HEK293T (cell line): Measurements from ENCODE around the gene C16orf78.

ENCODE experiments used
- CTCF ChIA-PET: fragments of 350-600 bp; formaldehyde crosslinking; extraction: SDS; loops from one replicate; lab custom pipeline; 2021; ENCODE audit warnings: antibody characterized with exemption, inconsistent platforms; lab: Yijun Ruan, JAX
- POLR2A ChIA-PET: fragments of 350-600 bp; formaldehyde crosslinking; extraction: SDS; loops from one replicate; lab custom pipeline; 2020; ENCODE audit warnings: antibody characterized with exemption, inconsistent platforms; lab: Yijun Ruan, JAX
- DNase-seq: peaks from one replicate; pipeline ENCODE4 v3.0.0; 2012; ENCODE audit warnings: mixed read lengths; ENCODE audit errors: extremely low spot score
- ARNT ChIP-seq: fragments of 450-650 bp; IDR thresholded peaks from 2 replicates; pipeline ENCODE4 v1.6.1; 2017; ENCODE audit warnings: mild to moderate bottlenecking
- BHLHE40 ChIP-seq: fragments of 450-650 bp; IDR thresholded peaks from 2 replicates; pipeline ENCODE4 v1.6.1; 2016; ENCODE audit warnings: mild to moderate bottlenecking, moderate library complexity, borderline replicate concordance
- CTBP1 ChIP-seq: fragments of 450-650 bp; IDR thresholded peaks from 2 replicates; pipeline ENCODE4 v1.6.1; 2016; ENCODE audit warnings: borderline replicate concordance
- ELF4 ChIP-seq: fragments of 450-650 bp; IDR thresholded peaks from 2 replicates; pipeline ENCODE4 v1.6.1; 2017; ENCODE audit warnings: antibody characterized with exemption
- FOXA1 ChIP-seq: fragments of 450-650 bp; IDR thresholded peaks from 2 replicates; pipeline ENCODE4 v1.6.1; 2016; ENCODE audit warnings: mild to moderate bottlenecking
- FOXK2 ChIP-seq: fragments of 450-650 bp; IDR thresholded peaks from 2 replicates; pipeline ENCODE4 v1.6.1; 2016; ENCODE audit warnings: mild to moderate bottlenecking
- FOXM1 ChIP-seq: fragments of 450-650 bp; IDR thresholded peaks from 2 replicates; pipeline ENCODE4 v1.6.1; 2017; ENCODE audit warnings: mild to moderate bottlenecking, borderline replicate concordance
- HDGF ChIP-seq: fragments of 450-650 bp; IDR thresholded peaks from 2 replicates; pipeline ENCODE4 v1.6.1; 2017; ENCODE audit warnings: antibody characterized with exemption, borderline replicate concordance
- L3MBTL2 ChIP-seq: fragments of 450-650 bp; conservative IDR thresholded peaks from 2 replicates; pipeline ENCODE4 v1.6.1; 2016; ENCODE audit warnings: mild to moderate bottlenecking
- LEF1 ChIP-seq: fragments of 450-650 bp; IDR thresholded peaks from 2 replicates; pipeline ENCODE4 v1.6.1; 2017; ENCODE audit warnings: mild to moderate bottlenecking, borderline replicate concordance
- NFRKB ChIP-seq: fragments of 450-650 bp; IDR thresholded peaks from 2 replicates; pipeline ENCODE4 v1.6.1; 2016; ENCODE audit warnings: mild to moderate bottlenecking, moderate library complexity
- SP1 ChIP-seq: fragments of 450-650 bp; IDR thresholded peaks from 2 replicates; pipeline ENCODE4 v1.6.1; 2017
- SUZ12 ChIP-seq: fragments of 450-650 bp; IDR thresholded peaks from 2 replicates; pipeline ENCODE4 v1.6.1; 2016; ENCODE audit warnings: mild to moderate bottlenecking
- TARDBP ChIP-seq: fragments of 450-650 bp; IDR thresholded peaks from 2 replicates; pipeline ENCODE4 v1.6.1; 2016
- ZNF384 ChIP-seq: fragments of 450-650 bp; IDR thresholded peaks from 2 replicates; pipeline ENCODE4 v1.6.1; 2016
- TF ChIP-seq, protein P1 (sequence below): fragments of 450-650 bp; IDR thresholded peaks from 2 replicates; pipeline ENCODE4 v1.6.1; 2016

Gene C16orf78, protein sequence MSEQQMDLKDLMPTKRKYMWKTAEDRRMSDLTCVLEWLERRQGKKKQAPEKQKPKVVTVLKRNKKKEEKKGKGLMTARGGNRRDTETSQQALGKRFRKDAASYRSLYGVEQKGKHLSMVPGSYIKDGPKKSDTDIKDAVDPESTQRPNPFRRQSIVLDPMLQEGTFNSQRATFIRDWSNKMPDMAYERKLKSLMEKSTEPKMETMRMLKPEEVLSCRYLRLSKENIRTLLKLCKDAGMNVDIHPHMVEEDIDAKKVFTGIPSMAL

DNA sequence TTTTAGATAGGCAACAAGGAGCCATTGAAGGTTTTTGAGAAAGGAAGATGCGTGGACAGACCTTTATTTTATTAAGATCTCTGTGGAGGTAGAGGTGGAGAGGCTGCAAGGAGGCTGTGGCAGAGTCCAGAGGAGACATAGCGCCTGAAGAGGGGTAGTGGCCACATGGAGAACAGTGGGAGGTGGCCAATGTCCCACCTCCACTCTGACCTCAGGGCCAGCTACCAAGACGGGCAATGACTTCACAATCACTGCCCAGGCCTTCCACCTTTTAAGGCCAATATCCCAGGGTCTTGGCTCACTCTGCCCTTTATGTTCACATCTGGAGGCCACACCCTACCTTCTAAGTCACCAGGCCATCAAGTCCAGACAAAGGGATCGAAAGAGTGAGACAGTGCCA lies at the start of gene C16orf78:
Gene C16orf78, plus strand, starts transcription at position 301 of the 400 bp plus-strand sequence. CDS start 136 bp downstream, outside the sequence.
- ChIA-PET POLR2A (no interaction called here), CTCF (no interaction called here)
- DNase-seq = no peak
- TF ChIP-seq, protein P1, sequence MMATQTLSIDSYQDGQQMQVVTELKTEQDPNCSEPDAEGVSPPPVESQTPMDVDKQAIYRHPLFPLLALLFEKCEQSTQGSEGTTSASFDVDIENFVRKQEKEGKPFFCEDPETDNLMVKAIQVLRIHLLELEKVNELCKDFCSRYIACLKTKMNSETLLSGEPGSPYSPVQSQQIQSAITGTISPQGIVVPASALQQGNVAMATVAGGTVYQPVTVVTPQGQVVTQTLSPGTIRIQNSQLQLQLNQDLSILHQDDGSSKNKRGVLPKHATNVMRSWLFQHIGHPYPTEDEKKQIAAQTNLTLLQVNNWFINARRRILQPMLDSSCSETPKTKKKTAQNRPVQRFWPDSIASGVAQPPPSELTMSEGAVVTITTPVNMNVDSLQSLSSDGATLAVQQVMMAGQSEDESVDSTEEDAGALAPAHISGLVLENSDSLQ = no peak
- TF ChIP-seq HDGF (no peak), ARNT (no peak)

- CTCF ChIA-PET = interaction anchor here (0.6 kb wide), 1 partner anchor 16 kb away, joined by 3 read pairs; no protein-coding TSS in a partner anchor
- POLR2A ChIA-PET = no interaction called here
- TF ChIP-seq SP1 = no peak
- no peak for TF ChIP-seq L3MBTL2
- no peak for TF ChIP-seq FOXA1
- no peak for TF ChIP-seq FOXM1
- TF ChIP-seq TARDBP = no peak
- no peak for TF ChIP-seq HDGF
- TF ChIP-seq FOXK2 = no peak
- no peak for TF ChIP-seq BHLHE40
- no peak for TF ChIP-seq LEF1
- no peak for TF ChIP-seq CTBP1
- TF ChIP-seq, protein P1 = no peak
- no peak for TF ChIP-seq ELF4
- TF ChIP-seq ZNF384 = no peak
- TF ChIP-seq NFRKB = no peak
- TF ChIP-seq SUZ12 = no peak
- TF ChIP-seq ARNT = no peak
- DNase-seq = no peak
Observed at GRCh38 chr16:49324703-49325102, 48.9 kb upstream of the C16orf78 start.

DNA sequence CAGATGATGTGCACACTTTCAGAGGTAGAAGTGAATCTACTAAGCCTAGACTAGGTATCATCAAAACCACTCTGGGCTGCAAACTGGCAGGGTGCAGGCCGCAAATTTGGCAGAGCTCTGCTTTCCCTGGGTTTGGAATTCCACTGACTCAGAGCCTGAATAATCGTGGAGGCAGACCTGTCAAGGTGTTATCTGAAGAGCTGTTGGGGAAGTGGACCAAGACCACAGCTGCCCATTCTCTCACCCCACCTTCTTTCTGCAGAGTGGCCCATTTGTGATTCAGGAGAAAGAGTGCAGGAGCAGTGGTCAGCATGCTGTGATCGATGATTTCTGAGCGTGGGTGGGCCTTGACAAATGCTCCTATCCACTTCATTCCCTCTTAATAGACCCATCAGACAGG lies 46.1 kb upstream of the C16orf78 start:
- ChIA-PET POLR2A (no interaction called here), CTCF (no interaction called here)
- TF ChIP-seq SUZ12 (no peak), HDGF (no peak), FOXK2 (no peak), LEF1 (no peak), ZNF384 (no peak), CTBP1 (no peak)
- DNase-seq = no peak

GRCh38 chr16:49328325-49328724 lies 45.3 kb upstream of the C16orf78 start:
- DNase-seq = no peak
- ChIA-PET CTCF (no interaction called here), POLR2A (no interaction called here)
- no peak for TF ChIP-seq LEF1
- no peak for TF ChIP-seq FOXA1
- no peak for TF ChIP-seq FOXM1
- no peak for TF ChIP-seq SUZ12
- no peak for TF ChIP-seq ELF4
- no peak for TF ChIP-seq BHLHE40
- no peak for TF ChIP-seq ZNF384

GRCh38 chr16:49330562-49331201 lies 42.9 kb upstream of the C16orf78 start:
- POLR2A ChIA-PET = no interaction called here
- DNase-seq = no peak
- CTCF ChIA-PET = no interaction called here
- TF ChIP-seq LEF1 (no peak), SUZ12 (no peak), SP1 (no peak), CTBP1 (no peak), ARNT (no peak), NFRKB (no peak), BHLHE40 (no peak)
- TF ChIP-seq, protein P1 = no peak

- DNase-seq = no peak
- POLR2A ChIA-PET = no interaction called here
- TF ChIP-seq BHLHE40 (no peak), TARDBP (no peak), HDGF (no peak), SUZ12 (no peak), SP1 (no peak), NFRKB (no peak)
- CTCF ChIA-PET = interaction anchor here (0.6 to 1.3 kb wide), 2 partner anchors 16 to 71 kb away, joined by 3 to 7 read pairs; no protein-coding TSS in a partner anchor
Observed at GRCh38 chr16:49332589-49333258, 40.9 kb upstream of the C16orf78 start.
